ENCODE data around the gene CEACAM4.

DNA sequence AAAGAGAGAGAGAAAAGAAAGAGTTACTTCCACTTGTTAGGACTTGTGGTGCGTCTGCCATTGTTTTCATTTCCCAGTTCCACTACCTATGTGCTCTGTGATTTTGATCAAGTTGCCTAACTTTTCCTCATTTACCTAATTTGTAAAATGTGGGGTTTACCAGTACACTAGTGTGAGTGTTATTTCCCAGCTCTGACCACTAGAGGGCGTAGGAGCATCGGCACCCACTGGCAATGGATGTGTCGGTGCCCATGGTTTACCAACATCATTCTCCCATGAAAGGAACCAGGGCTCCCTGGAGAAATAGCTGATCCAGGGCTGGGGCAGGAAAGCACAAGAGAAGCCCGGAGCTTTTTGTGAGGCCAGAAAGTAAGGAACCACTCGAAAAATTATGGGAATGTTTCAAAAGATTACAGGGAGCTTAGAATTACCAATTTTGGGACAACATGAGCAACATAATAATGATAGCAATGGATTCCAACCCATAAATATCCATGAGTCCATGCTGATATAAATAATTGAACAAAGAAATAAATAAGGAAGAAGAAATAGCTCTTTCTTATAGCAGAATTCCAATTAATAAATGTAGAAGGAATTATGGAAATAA lies 15.1 kb upstream of the CEACAM4 start:
- TF ChIP-seq MYC (IDR thresholded peaks at IDR 0.05; ENCODE audit: low read depth, low read length), result no peak
- TF ChIP-seq, protein P1, sequence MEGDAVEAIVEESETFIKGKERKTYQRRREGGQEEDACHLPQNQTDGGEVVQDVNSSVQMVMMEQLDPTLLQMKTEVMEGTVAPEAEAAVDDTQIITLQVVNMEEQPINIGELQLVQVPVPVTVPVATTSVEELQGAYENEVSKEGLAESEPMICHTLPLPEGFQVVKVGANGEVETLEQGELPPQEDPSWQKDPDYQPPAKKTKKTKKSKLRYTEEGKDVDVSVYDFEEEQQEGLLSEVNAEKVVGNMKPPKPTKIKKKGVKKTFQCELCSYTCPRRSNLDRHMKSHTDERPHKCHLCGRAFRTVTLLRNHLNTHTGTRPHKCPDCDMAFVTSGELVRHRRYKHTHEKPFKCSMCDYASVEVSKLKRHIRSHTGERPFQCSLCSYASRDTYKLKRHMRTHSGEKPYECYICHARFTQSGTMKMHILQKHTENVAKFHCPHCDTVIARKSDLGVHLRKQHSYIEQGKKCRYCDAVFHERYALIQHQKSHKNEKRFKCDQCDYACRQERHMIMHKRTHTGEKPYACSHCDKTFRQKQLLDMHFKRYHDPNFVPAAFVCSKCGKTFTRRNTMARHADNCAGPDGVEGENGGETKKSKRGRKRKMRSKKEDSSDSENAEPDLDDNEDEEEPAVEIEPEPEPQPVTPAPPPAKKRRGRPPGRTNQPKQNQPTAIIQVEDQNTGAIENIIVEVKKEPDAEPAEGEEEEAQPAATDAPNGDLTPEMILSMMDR (IDR thresholded peaks at IDR 0.05; ENCODE audit: low read depth, low read length), result peak; percentile 56
- TF ChIP-seq, protein P2, sequence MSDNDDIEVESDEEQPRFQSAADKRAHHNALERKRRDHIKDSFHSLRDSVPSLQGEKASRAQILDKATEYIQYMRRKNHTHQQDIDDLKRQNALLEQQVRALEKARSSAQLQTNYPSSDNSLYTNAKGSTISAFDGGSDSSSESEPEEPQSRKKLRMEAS (IDR thresholded peaks at IDR 0.05; ENCODE audit: low read depth, low read length), result no peak
- TF ChIP-seq POLR2A (IDR thresholded peaks at IDR 0.05; ENCODE audit: extremely low read depth, insufficient read length), result no peak
